IPS-11a (cell line): ENCODE results near the gene DMRTC1B.
"Not testable (repeated sequence)": the region's sequence is repeated elsewhere in the genome, so short reads cannot be mapped to it uniquely, and the experiment has no call there.

Experiments used
- H3K4me3 ChIP-seq: one replicate; pipeline ENCODE4 v1.5.1; 2013; ENCODE audit warnings: low read depth, low read length, control low read depth

The DMRTC1B gene

DNA sequence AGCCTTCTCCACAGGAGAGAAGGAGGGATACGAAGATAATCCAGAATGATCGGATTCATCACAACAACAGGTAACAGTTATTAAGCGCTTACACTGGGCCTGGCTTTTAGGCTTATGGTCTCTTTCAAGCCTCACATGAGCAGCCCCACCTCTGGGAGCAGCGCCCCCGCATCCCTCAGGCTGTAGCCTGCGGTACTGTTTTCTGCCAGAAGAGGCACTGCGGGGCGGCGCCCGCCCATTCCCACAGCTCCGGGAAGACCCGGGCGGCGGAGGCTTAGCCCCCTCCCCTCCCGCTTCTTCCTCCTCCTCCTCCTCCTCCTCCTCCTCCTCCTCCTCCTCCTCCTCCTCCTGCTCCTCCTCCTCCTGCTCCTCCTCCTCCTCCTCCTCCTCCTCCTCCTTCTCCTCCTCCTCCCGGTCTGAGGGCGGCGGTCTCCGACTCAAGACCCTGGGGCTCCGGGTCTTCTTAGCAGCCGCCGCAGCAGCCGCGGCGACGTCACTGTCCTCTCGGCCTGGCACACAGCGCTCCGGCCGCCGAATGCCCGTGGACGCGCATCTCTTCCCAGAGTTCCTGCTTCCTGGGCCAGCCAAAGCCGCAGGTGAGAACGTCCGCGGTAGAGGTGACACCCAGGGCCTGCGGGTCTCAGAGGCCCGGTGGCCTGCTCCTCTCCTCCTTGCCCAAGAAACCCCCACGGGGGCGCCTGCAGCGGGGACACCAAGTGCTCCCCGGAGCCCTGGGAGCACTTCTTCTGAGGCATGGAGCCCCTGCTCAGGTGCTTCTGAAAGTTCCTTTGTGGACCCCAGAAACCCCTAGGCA is at the start of gene DMRTC1B:
TSS of gene DMRTC1B (plus strand) at position 238 of the 814 bp plus-strand sequence. CDS start 68,246 bp downstream, outside the sequence.
- H3K4me3 ChIP-seq, result not testable (repeated sequence)

- no peak overlapping the region for H3K4me3 ChIP-seq
These were observed 48.8 kb upstream of the DMRTC1B start for GRCh38 chrX:72727846-72728245.

DNA sequence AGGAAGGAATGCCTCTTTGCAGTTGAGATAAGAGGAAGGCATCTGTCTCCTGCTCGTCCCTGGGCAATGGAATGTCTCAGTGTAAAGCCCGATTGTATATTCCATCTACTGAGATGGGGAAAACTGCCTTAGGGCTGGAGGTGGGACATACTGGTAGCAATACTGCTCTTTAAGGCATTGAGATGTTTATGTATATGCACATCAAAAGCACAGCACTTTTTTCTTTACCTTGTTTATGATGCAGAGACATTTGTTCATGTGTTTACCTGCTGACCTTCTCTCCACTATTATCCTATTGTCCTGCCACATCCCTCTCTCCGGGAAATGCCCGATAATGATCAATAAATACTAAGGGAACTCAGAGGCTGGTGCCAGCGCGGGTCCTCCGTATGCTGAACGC is 43.1 kb upstream of the DMRTC1B start:
- H3K4me3 ChIP-seq, result not testable (repeated sequence)

GRCh38 chrX:72735561-72735960 is 41.1 kb upstream of the DMRTC1B start:
- no peak overlapping the region for H3K4me3 ChIP-seq

- not testable (repeated sequence) for H3K4me3 ChIP-seq
These were observed 31.1 kb upstream of the DMRTC1B start for GRCh38 chrX:72745546-72745945.

DNA sequence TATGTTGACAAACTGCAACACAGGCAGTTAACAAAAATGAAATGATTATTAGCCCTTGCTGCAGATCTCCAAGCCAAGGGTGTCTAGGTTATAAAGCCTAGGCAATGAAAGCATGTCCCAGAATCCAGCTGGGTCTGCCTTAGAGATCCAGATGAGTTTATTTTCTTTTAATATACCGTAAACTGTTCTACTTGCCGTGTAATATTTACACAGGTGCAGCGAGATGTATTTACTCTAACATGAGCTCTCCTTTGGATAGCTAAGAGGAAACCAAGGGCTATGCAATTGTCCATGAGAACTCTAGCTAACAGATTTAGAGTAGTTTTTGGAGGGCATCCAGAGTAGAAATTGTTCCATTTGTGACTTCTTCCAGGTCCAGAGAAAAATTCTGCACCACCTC is 28.1 kb upstream of the DMRTC1B start:
- not testable (repeated sequence) for H3K4me3 ChIP-seq

- not testable (repeated sequence) for H3K4me3 ChIP-seq
These were observed 16.2 kb upstream of the DMRTC1B start for GRCh38 chrX:72760454-72760853.

GRCh38 chrX:72777467-72777790 is 739 bp downstream of the DMRTC1B start:
- not testable (repeated sequence) for H3K4me3 ChIP-seq

DNA sequence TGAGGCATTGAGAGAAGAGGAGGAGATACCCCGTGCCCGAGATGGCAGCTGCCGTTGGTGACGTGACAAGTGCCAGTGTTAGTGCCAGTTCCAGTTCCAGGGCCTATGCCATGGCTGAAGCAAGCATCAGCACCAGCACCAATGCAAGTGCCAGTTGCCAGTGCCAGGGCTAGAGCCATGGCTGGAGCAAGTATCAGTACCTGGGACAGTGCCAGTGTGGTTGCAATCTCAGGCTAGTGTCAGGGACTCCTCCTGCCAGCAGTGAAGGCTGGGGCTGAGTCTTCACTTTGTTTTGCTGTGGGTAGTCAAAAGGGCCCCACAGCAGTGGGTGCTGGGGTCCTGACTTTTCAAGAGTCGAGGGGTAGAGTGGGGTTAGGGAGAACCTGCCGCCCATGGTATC is 1.5 kb downstream of the DMRTC1B start:
- not testable (repeated sequence) for H3K4me3 ChIP-seq

DNA sequence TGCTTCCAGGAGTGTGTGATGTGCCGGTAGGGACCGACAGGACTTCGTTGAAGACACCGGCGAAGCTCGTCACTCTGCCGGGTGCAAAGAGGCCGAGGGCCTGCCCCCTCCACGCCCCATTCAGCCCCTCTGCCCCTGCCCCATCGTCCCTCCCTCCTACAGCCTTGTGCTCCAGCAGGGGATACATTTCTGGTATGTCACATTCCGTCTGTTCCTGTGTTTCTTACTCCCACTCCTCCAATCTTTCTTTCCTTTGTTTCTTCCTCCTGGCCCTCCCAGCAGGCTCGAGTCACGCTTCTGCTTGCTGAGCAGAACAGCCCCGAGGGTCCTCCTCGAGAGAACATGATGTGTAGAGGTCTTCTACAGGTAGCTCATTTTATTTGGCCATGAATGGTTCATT is 5.9 kb downstream of the DMRTC1B start, which contains the start of gene FAM236B:
TSS of gene FAM236B (minus strand) at position 101 of the 400 bp plus-strand sequence. CDS start at position 1, 100 bp downstream.
- not testable (repeated sequence) for H3K4me3 ChIP-seq

GRCh38 chrX:72783365-72783936 is 6.8 kb downstream of the DMRTC1B start:
- H3K4me3 ChIP-seq, result not testable (repeated sequence)

- H3K4me3 ChIP-seq, result not testable (repeated sequence)
These were observed 7.3 kb downstream of the DMRTC1B start for GRCh38 chrX:72783964-72784363.

DNA sequence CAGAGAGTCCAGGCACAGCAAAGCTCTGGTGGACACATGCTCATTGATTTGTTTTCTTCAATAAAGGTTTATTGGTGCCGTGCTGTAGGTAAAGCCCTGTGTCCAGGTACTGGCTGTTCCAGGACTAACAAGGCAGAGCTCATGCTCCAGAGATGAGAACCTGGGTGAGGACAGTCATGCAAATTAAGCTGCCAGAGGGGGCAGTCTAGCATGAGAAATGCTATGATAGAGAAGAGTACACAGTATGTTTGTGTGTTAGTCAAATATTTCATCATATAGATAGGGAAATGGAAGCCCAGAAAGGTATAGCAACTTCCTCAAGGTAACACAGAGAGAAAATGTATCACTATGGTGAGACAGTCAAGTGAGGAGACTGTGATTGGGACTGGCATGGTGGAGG is 11.5 kb downstream of the DMRTC1B start:
- not testable (repeated sequence) for H3K4me3 ChIP-seq

- H3K4me3 ChIP-seq, result not testable (repeated sequence)
These were observed 13.7 kb downstream of the DMRTC1B start for GRCh38 chrX:72790390-72790789.

DNA sequence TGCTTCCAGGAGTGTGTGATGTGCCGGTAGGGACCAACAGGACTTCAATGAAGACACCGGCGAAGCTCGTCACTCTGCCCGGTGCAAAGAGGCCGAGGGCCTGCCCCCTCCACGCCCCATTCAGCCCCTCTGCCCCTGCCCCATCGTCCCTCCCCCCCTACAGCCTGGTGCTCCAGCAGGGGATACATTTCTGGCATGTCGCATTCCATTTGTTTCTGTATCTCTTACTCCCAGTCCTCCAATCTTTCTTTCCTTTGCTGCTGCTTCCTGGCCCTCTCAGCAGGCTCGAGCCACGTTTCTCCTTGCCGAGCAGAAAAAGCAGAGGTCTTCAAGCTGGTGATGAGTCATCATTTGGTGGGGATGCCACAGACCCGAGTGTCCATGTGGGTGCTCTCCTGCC is 31.4 kb downstream of the DMRTC1B start, which contains the start of gene FAM236D:
TSS of gene FAM236D (minus strand) at position 101 of the 400 bp plus-strand sequence. CDS start at position 1, 100 bp downstream.
- not testable (repeated sequence) for H3K4me3 ChIP-seq

- H3K4me3 ChIP-seq, result not testable (repeated sequence)
These were observed 54.0 kb downstream of the DMRTC1B start for GRCh38 chrX:72830701-72831100.

- not testable (repeated sequence) for H3K4me3 ChIP-seq
These were observed 60.8 kb downstream of the DMRTC1B start for GRCh38 chrX:72837532-72837931.

- not testable (repeated sequence) for H3K4me3 ChIP-seq
These were observed 106.2 kb downstream of the DMRTC1B start for GRCh38 chrX:72882898-72883297.

DNA sequence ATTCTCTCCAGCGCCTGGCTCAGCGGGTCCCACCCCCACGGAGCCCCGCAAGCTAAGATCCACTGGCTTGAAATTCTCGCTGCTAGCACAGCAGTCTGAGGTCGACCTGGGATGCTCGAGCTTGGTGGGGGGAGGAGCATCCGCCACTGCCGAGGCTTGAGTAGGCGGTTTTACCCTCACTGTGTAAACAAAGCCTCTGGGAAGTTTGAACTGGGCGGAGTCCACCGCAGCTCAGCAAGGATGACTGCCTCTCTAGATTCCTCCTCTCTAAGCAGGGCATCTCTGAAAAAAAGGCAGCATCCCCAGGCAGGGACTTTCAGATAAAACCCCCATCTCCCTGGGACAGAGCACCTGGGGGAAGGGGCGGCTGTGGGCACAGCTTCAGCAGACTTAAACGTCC is 113.0 kb downstream of the DMRTC1B start:
- not testable (repeated sequence) for H3K4me3 ChIP-seq
